Hypothalamus (tissue), 51 donors: Measurements from ENCODE around the gene MAB21L4.

ENCODE experiments used
- DNase-seq, 51 donors: peaks; one replicate each; lab custom pipeline; 2025; lab: John Stamatoyannopoulos, UW

The MAB21L4 gene

GRCh38 chr2:240869109-240869955, 26.6 kb downstream of the MAB21L4 start:
- no peak for DNase-seq

- DNase-seq, result no peak
Observed at GRCh38 chr2:240868286-240869108, 27.5 kb downstream of the MAB21L4 start, which contains the start of gene AGXT. Gene AGXT, plus strand, starts transcription at chr2:240868824. Its CDS starts 42 bp downstream, at chr2:240868866.

- DNase-seq, result no peak
Observed at GRCh38 chr2:240865391-240865790, 30.6 kb downstream of the MAB21L4 start.

GRCh38 chr2:240864475-240864874, 31.5 kb downstream of the MAB21L4 start:
- DNase-seq, result no peak

- no peak for DNase-seq
Observed at GRCh38 chr2:240861547-240861946, 34.4 kb downstream of the MAB21L4 start.

GRCh38 chr2:240858871-240859270, 37.1 kb downstream of the MAB21L4 start:
- DNase-seq, result no peak

GRCh38 chr2:240858321-240858720, 37.6 kb downstream of the MAB21L4 start:
- no peak for DNase-seq

- no peak for DNase-seq
Observed at GRCh38 chr2:240857039-240858008, 38.6 kb downstream of the MAB21L4 start.

- no peak for DNase-seq
Observed at GRCh38 chr2:240856151-240856980, 39.6 kb downstream of the MAB21L4 start.

- no peak for DNase-seq
Observed at GRCh38 chr2:240855670-240856069, 40.3 kb downstream of the MAB21L4 start.

GRCh38 chr2:240852671-240853314, 43.2 kb downstream of the MAB21L4 start:
- DNase-seq, result no peak

GRCh38 chr2:240851078-240851991, 44.6 kb downstream of the MAB21L4 start:
- DNase-seq, result peak in 49 of 51 donors; percentile 22 to 93 (median 70)

GRCh38 chr2:240850756-240851077, 45.2 kb downstream of the MAB21L4 start:
- no peak for DNase-seq

- no peak for DNase-seq
Observed at GRCh38 chr2:240850026-240850425, 45.9 kb downstream of the MAB21L4 start.

- DNase-seq, result no peak
Observed at GRCh38 chr2:240848900-240849680, 46.9 kb downstream of the MAB21L4 start.

GRCh38 chr2:240847817-240848216, 48.1 kb downstream of the MAB21L4 start:
- DNase-seq, result no peak
